Transverse colon (tissue), 4 donors: ENCODE results near the gene DARS2.

ENCODE experiments used
- EP300 ChIP-seq: sonication (generic); formaldehyde crosslinking; IDR thresholded peaks from one replicate; pipeline ENCODE4 v1.6.1; 2017; ENCODE audit warnings: antibody characterized with exemption, low read depth
- POLR2A ChIP-seq: fragments of 450-650 bp; IDR thresholded peaks from one replicate; pipeline ENCODE4 v1.6.1; 2016; ENCODE audit warnings: antibody characterized with exemption, mild to moderate bottlenecking, moderate library complexity
- POLR2AphosphoS5 ChIP-seq, 3 donors: sonication (generic); formaldehyde crosslinking; IDR thresholded peaks; one replicate each; pipeline ENCODE4 v1.6.1; 2016; ENCODE audit warnings: antibody characterized with exemption in 3 of 3
- TF ChIP-seq, protein P1 (sequence below), 5 experiments: fragments of 200-600 bp in 3 of 5; fragments of 450-650 bp in 2 of 5; sonication (generic) in 3 of 5; IDR thresholded peaks; 1 replicate in 2 of 5; 2 replicates in 3 of 5; pipeline ENCODE4 v1.5.1; 2016 to 2017; ENCODE audit warnings: antibody characterized with exemption in 5 of 5, inconsistent platforms in 3 of 5, mild to moderate bottlenecking in 2 of 5, moderate library complexity in 1 of 5

DNA sequence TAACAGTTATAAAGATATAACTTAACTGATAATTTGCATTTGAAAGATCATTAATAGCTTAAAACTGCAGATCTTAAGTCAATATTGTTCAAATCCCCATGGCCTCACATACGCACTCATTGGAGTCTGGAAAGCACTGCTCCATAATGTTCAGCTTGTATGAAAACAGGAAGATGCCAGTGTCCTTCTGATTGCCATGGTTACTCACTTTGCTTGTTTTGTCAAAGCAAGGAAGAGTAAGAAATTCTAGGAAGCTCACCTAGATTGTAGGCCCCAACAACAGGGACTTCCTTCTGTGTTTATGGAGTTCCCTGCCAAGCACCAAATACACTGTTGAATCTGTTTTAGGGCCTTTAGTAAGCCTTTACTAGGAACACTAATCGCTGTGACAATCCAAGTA lies 32.4 kb downstream of the DARS2 start:
- no peak for TF ChIP-seq POLR2AphosphoS5 (IDR thresholded peaks at IDR 0.05)
- TF ChIP-seq, protein P1, sequence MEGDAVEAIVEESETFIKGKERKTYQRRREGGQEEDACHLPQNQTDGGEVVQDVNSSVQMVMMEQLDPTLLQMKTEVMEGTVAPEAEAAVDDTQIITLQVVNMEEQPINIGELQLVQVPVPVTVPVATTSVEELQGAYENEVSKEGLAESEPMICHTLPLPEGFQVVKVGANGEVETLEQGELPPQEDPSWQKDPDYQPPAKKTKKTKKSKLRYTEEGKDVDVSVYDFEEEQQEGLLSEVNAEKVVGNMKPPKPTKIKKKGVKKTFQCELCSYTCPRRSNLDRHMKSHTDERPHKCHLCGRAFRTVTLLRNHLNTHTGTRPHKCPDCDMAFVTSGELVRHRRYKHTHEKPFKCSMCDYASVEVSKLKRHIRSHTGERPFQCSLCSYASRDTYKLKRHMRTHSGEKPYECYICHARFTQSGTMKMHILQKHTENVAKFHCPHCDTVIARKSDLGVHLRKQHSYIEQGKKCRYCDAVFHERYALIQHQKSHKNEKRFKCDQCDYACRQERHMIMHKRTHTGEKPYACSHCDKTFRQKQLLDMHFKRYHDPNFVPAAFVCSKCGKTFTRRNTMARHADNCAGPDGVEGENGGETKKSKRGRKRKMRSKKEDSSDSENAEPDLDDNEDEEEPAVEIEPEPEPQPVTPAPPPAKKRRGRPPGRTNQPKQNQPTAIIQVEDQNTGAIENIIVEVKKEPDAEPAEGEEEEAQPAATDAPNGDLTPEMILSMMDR (IDR thresholded peaks at IDR 0.05): no peak
- no peak for TF ChIP-seq POLR2A
- TF ChIP-seq EP300: no peak
